A673 (cell line): Measurements from ENCODE around the gene KIR2DL3.
"Not testable (repeated sequence)": the region's sequence is repeated elsewhere in the genome, so short reads cannot be mapped to it uniquely, and the experiment has no call there.

Experiments used
- EZH2 ChIP-seq: fragments of 200-600 bp; sonication (generic); IDR thresholded peaks from 2 replicates; pipeline ENCODE4 v1.6.1; 2017; ENCODE audit warnings: borderline replicate concordance, low read depth, mild to moderate bottlenecking, mixed read lengths, antibody characterized with exemption, low read length; ENCODE audit not compliant: poor library complexity, severe bottlenecking
- TF ChIP-seq, protein P1 (sequence below): fragments of 300-800, 200-600 bp; sonication (generic); conservative IDR thresholded peaks from 2 replicates; pipeline ENCODE4 v1.5.1; 2017; ENCODE audit warnings: low read depth, mild to moderate bottlenecking, antibody characterized with exemption, low read length, moderate library complexity, mixed read lengths

DNA sequence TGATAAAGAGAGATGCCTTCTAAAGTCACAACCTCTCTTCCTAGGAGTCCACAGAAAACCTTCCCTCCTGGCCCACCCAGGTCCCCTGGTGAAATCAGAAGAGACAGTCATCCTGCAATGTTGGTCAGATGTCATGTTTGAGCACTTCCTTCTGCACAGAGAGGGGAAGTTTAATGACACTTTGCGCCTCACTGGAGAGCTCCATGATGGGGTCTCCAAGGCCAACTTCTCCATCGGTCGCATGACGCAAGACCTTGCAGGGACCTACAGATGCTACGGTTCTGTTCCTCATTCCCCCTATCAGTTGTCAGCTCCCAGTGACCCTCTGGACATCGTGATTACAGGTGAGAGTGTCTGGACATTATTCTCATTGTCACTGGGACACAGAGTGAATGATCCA, 49.8 kb downstream of the KIR2DL3 start:
- TF ChIP-seq EZH2 = not testable (repeated sequence)
- TF ChIP-seq, protein P1, sequence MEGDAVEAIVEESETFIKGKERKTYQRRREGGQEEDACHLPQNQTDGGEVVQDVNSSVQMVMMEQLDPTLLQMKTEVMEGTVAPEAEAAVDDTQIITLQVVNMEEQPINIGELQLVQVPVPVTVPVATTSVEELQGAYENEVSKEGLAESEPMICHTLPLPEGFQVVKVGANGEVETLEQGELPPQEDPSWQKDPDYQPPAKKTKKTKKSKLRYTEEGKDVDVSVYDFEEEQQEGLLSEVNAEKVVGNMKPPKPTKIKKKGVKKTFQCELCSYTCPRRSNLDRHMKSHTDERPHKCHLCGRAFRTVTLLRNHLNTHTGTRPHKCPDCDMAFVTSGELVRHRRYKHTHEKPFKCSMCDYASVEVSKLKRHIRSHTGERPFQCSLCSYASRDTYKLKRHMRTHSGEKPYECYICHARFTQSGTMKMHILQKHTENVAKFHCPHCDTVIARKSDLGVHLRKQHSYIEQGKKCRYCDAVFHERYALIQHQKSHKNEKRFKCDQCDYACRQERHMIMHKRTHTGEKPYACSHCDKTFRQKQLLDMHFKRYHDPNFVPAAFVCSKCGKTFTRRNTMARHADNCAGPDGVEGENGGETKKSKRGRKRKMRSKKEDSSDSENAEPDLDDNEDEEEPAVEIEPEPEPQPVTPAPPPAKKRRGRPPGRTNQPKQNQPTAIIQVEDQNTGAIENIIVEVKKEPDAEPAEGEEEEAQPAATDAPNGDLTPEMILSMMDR = not testable (repeated sequence)
